ENCODE measurements around the gene PACRG.

The PACRG gene

DNA sequence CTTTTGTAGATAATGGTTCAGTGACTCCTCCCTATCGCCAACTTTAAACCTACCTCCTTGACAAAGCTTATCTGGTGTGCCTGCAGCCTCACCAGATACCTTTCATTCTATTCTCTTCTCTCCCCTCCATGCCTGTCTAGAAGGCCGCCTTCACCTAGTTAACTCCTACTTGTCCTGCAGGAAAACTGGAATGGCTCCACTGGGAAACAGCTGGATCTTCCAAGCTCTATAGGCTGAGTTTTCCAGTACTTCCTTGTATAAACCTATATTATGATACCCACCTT is 6.4 kb upstream of the PACRG start:
- Mint-ChIP-seq H3K27ac (peak overlapping the region; percentile 3), H3K9me3 (peaks cover 30% of the 10 kb centered on the region), H3K4me1 (peaks cover 55% of the 10 kb centered on the region), H3K27me3 (ENCODE audit: low read depth, poor library complexity) (peaks cover 6% of the 10 kb centered on the region), H3K36me3 (ENCODE audit: low read depth) (peaks cover 20% of the 10 kb centered on the region), H3K4me3 (peak overlapping the region; percentile 29)
- TF ChIP-seq, protein P1, sequence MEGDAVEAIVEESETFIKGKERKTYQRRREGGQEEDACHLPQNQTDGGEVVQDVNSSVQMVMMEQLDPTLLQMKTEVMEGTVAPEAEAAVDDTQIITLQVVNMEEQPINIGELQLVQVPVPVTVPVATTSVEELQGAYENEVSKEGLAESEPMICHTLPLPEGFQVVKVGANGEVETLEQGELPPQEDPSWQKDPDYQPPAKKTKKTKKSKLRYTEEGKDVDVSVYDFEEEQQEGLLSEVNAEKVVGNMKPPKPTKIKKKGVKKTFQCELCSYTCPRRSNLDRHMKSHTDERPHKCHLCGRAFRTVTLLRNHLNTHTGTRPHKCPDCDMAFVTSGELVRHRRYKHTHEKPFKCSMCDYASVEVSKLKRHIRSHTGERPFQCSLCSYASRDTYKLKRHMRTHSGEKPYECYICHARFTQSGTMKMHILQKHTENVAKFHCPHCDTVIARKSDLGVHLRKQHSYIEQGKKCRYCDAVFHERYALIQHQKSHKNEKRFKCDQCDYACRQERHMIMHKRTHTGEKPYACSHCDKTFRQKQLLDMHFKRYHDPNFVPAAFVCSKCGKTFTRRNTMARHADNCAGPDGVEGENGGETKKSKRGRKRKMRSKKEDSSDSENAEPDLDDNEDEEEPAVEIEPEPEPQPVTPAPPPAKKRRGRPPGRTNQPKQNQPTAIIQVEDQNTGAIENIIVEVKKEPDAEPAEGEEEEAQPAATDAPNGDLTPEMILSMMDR (IDR thresholded peaks at IDR 0.05) = no peak
- DNase-seq = no peak

DNA sequence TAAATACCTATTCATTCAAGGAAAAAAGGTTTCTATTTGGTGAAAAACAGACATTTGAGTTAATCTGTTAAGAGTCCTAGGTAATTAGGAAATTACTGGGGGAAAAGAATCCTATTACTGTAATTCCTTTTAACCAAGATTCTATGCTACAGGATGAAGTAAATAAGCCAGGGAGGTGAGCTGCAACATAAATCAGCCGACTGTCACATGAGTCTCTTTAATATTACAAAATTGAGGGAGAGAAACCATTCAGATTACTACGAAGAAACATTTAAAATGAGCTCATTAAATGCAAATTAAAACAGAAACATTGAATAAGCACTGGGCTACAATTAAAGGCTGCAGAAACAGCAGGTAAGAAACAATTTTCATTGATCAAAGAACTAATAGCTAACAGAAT is 5.5 kb upstream of the PACRG start:
- TF ChIP-seq, protein P1 (IDR thresholded peaks at IDR 0.05) = no peak
- H3K4me3 Mint-ChIP-seq = no peak overlapping the region
- H3K36me3 Mint-ChIP-seq (ENCODE audit: low read depth) = peaks cover 12% of the 10 kb centered on the region
- H3K9me3 Mint-ChIP-seq = peaks cover 21% of the 10 kb centered on the region
- H3K27ac Mint-ChIP-seq = no peak overlapping the region
- H3K27me3 Mint-ChIP-seq (ENCODE audit: low read depth, poor library complexity) = peaks cover 6% of the 10 kb centered on the region
- peaks cover 57% of the 10 kb centered on the region for H3K4me1 Mint-ChIP-seq
- no peak for DNase-seq

DNA sequence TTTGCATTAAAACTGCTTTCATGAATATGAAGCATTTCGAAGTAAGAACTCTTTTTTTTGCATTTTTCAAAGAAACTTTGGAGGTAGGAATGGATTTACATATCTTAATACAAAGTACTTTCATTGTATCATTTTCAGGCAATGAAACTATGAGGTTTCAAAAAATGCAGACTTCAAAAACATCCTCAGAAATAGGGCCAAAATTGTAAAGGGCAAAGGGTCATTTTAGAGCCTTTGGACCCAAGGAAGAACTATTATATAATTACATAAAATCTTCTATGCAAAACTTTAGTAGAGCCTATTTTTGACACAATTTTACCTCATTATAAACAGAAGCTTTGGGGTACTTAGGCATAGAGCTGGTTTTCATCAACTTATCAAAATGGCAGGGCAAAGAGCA is 5.1 kb upstream of the PACRG start:
- peaks cover 9% of the 10 kb centered on the region for H3K36me3 Mint-ChIP-seq (ENCODE audit: low read depth)
- peaks cover 57% of the 10 kb centered on the region for H3K4me1 Mint-ChIP-seq
- no peak for DNase-seq
- TF ChIP-seq, protein P1 (IDR thresholded peaks at IDR 0.05) = no peak
- H3K27ac Mint-ChIP-seq = no peak overlapping the region
- peaks cover 19% of the 10 kb centered on the region for H3K9me3 Mint-ChIP-seq
- H3K27me3 Mint-ChIP-seq (ENCODE audit: low read depth, poor library complexity) = peaks cover 6% of the 10 kb centered on the region
- H3K4me3 Mint-ChIP-seq = no peak overlapping the region

DNA sequence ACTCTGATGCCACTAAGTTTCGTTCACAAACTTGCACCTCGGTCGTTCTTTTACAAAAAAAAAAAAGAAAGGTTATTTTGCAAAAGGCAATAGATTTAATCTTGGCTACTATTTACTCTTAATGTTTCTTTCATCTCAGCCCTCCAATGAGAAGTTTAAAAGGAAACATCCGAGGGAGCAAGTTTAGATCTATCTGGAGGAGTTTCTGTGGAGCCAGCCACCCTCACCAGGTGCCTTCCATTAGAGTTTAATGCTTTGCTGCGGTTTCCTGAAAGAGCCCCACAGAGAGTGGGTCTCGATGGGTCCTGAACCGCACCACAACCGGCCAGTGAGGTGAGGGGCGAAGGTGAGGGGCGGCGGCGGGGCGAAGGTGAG is 840 bp upstream of the PACRG start:
- Mint-ChIP-seq H3K4me3 (peak overlapping the region; percentile 90), H3K4me1 (peaks cover 45% of the 10 kb centered on the region), H3K36me3 (ENCODE audit: low read depth) (no peaks in the 10 kb centered on the region), H3K27me3 (ENCODE audit: low read depth, poor library complexity) (peaks cover 3% of the 10 kb centered on the region), H3K9me3 (no peaks in the 10 kb centered on the region), H3K27ac (peak overlapping the region; percentile 67)
- no peak for DNase-seq
- TF ChIP-seq, protein P1 (IDR thresholded peaks at IDR 0.05) = no peak

DNA sequence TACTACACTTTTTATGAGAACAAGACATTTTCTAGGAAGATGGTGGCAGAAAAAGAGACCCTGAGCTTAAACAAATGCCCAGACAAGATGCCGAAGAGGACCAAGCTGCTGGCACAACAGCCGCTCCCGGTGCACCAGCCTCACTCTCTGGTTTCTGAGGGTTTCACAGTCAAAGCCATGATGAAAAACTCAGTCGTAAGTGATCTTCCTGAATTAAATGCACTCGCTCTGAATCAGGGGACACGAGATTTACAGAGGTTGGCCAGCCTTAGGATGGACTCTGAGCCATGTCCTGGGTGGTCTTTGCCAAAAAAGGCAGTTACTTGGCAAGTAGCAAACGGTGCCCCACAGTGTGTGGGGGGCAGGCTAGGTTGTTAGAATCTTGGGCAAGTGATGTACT is 423 bp downstream of the PACRG start:
- Mint-ChIP-seq H3K36me3 (ENCODE audit: low read depth) (no peaks in the 10 kb centered on the region), H3K27me3 (ENCODE audit: low read depth, poor library complexity) (peaks cover 3% of the 10 kb centered on the region), H3K4me1 (peaks cover 40% of the 10 kb centered on the region), H3K27ac (peak overlapping the region; percentile 95), H3K4me3 (peak overlapping the region; percentile 71), H3K9me3 (no peaks in the 10 kb centered on the region)
- TF ChIP-seq, protein P1 (IDR thresholded peaks at IDR 0.05) = no peak
- peak; percentile 5 for DNase-seq

DNA sequence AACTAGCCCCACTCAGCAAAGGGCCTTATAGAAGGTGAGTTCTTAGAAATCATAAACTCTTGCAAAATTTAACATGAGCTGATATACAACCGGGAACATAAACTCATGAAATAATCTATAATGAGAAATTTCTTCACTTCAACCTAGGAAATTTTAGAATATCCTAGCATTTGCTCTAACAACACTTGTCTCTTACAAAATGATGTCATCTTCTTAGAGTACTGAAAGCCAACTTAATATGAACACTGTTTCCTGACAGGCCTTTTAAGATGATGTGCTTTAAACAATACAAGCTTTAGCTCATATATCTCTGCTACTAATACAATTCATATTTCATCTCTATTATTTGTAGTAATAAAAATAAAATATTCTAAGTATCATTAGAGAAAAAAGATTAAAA is 932 bp downstream of the PACRG start:
- Mint-ChIP-seq H3K27ac (peak overlapping the region; percentile 95), H3K9me3 (no peaks in the 10 kb centered on the region), H3K4me1 (peaks cover 36% of the 10 kb centered on the region), H3K4me3 (no peak overlapping the region), H3K36me3 (ENCODE audit: low read depth) (no peaks in the 10 kb centered on the region), H3K27me3 (ENCODE audit: low read depth, poor library complexity) (peaks cover 3% of the 10 kb centered on the region)
- TF ChIP-seq, protein P1 (IDR thresholded peaks at IDR 0.05) = no peak
- no peak for DNase-seq

Data from nephron progenitor cell (in vitro differentiated cells).